PC-9 (cell line): ENCODE data around the gene CNTN4. TPM values are rescaled to one million over a fixed set of nuclear protein-coding genes. Genes with fewer than 3 reads are reported as not detected.

ENCODE experiments used
- BruUV-seq: library from RNA; stranded (reverse); fragments of 400-500 nt; replicated peaks from 2 replicates; lab custom pipeline; 2021; lab: Mats Ljungman, UMichigan
- CTCF ChIA-PET: fragments of 300-600 bp; sonication (Branson Sonifier 250); formaldehyde crosslinking; loops from one replicate; lab custom pipeline; 2022; ENCODE audit warnings: antibody characterized with exemption; lab: Charles Lee
- POLR2A ChIA-PET: fragments of 300-600 bp; sonication (Branson Sonifier 250); formaldehyde crosslinking; loops from one replicate; lab custom pipeline; 2022; ENCODE audit warnings: antibody characterized with exemption; ENCODE audit not compliant: unreplicated experiment; lab: Charles Lee
- DNase-seq, 2 experiments: peaks; one replicate each; pipeline versions ENCODE4 v3.0.0 to v3.0.0-alpha.2; 2015 to 2022; ENCODE audit warnings: mixed read lengths in 1 of 2
- H2AFZ ChIP-seq: fragments of 200-600 bp; sonication (generic); 2 replicates; pipeline ENCODE4 v1.8.1; 2017; ENCODE audit warnings: antibody characterized with exemption
- H3F3A ChIP-seq: fragments of 200-600 bp; sonication (generic); 2 replicates; pipeline ENCODE4 v1.8.1; 2017; ENCODE audit warnings: antibody characterized with exemption, mild to moderate bottlenecking, low read depth; ENCODE audit not compliant: insufficient read depth
- H3K27ac ChIP-seq: fragments of 200-600 bp; sonication (generic); 2 replicates; pipeline ENCODE4 v1.6.1; 2016; ENCODE audit warnings: mixed run types
- H3K27me3 ChIP-seq: fragments of 200-600 bp; sonication (generic); 2 replicates; pipeline ENCODE4 v1.6.1; 2016; ENCODE audit warnings: low read depth, mixed run types; ENCODE audit not compliant: insufficient read depth
- H3K36me3 ChIP-seq: fragments of 200-600 bp; sonication (generic); 2 replicates; pipeline ENCODE4 v1.6.1; 2016; ENCODE audit warnings: low read depth, mixed run types
- H3K4me1 ChIP-seq: fragments of 200-600 bp; sonication (generic); replicated peaks from 2 replicates; pipeline ENCODE4 v1.6.1; 2016; ENCODE audit warnings: mixed run types; ENCODE audit not compliant: insufficient read depth
- H3K4me2 ChIP-seq: fragments of 200-600 bp; sonication (generic); 2 replicates; pipeline ENCODE4 v1.6.1; 2017; ENCODE audit warnings: mixed run types
- H3K4me3 ChIP-seq: fragments of 200-600 bp; sonication (generic); 2 replicates; pipeline ENCODE4 v1.6.1; 2016; ENCODE audit warnings: mixed run types
- H3K79me2 ChIP-seq: fragments of 200-600 bp; sonication (generic); 2 replicates; pipeline ENCODE4 v1.6.1; 2017; ENCODE audit warnings: low read depth, mixed run types
- H3K9me2 ChIP-seq: fragments of 200-600 bp; sonication (generic); 2 replicates; pipeline ENCODE4 v1.8.1; 2017; ENCODE audit warnings: mild to moderate bottlenecking; ENCODE audit not compliant: insufficient read depth
- H3K9me3 ChIP-seq: fragments of 200-600 bp; sonication (generic); 2 replicates; pipeline ENCODE4 v1.8.1; 2016; ENCODE audit warnings: low read depth; ENCODE audit not compliant: insufficient read depth
- H4K20me1 ChIP-seq: fragments of 200-600 bp; sonication (generic); 2 replicates; pipeline ENCODE4 v1.8.1; 2017; ENCODE audit not compliant: insufficient read depth
- CTCF ChIP-seq: fragments of 200-600 bp; sonication (generic); conservative IDR thresholded peaks from 2 replicates; pipeline ENCODE4 v1.6.1; 2017; ENCODE audit warnings: mixed run types, antibody characterized with exemption, mild to moderate bottlenecking, moderate library complexity
- EZH2 ChIP-seq: fragments of 200-600 bp; sonication (generic); IDR thresholded peaks from 2 replicates; pipeline ENCODE4 v1.8.0; 2017; ENCODE audit warnings: antibody characterized with exemption, low read depth
- intact Hi-C: fragments of 100-400 bp; cut with micrococcal nuclease; formaldehyde crosslinking; loops from one replicate; pipeline ENCODE4 v1.10.0; 2022; ENCODE audit not compliant: unreplicated experiment
- total RNA-seq: library from RNA; stranded (reverse); gene quantifications from 2 replicates; pipeline ENCODE4 v1.2.3, GENCODE V29; 2021

The CNTN4 gene
- total RNA-seq, 1 experiment from 2014 or later = not detected

GRCh38 chr3:2937055-2937454 is 838.4 kb downstream of the CNTN4 start:
- Histone ChIP-seq H3K36me3 (no peaks in the 10 kb centered on the region), H3K79me2 (no peaks in the 10 kb centered on the region), H4K20me1 (no peaks in the 10 kb centered on the region), H3K4me2 (no peak overlapping the region), H3K27me3 (no peaks in the 10 kb centered on the region), H2AFZ (no peak overlapping the region), H3K4me3 (no peak overlapping the region), H3K27ac (no peak overlapping the region), H3F3A (no peaks in the 10 kb centered on the region), H3K9me2 (no peaks in the 10 kb centered on the region), H3K9me3 (no peaks in the 10 kb centered on the region), H3K4me1 (no peaks in the 10 kb centered on the region)
- ChIA-PET CTCF (no interaction called here), POLR2A (no interaction called here)
- no peak for DNase-seq
- TF ChIP-seq CTCF (no peak), EZH2 (no peak)
- intact Hi-C loops = no loop called here
- no TSS peak for BruUV-seq

- Histone ChIP-seq H3K27ac (no peak overlapping the region), H3K36me3 (no peaks in the 10 kb centered on the region), H3K27me3 (no peaks in the 10 kb centered on the region), H3K4me2 (no peak overlapping the region), H4K20me1 (no peaks in the 10 kb centered on the region), H3K9me2 (no peaks in the 10 kb centered on the region), H3K9me3 (no peaks in the 10 kb centered on the region), H2AFZ (no peak overlapping the region), H3F3A (no peaks in the 10 kb centered on the region), H3K4me1 (no peaks in the 10 kb centered on the region), H3K79me2 (no peaks in the 10 kb centered on the region), H3K4me3 (no peak overlapping the region)
- DNase-seq = no peak
- POLR2A ChIA-PET = no interaction called here
- CTCF ChIA-PET = no interaction called here
- BruUV-seq = no TSS peak
- intact Hi-C loops = no loop called here
- no peak for TF ChIP-seq CTCF
- no peak for TF ChIP-seq EZH2
Observed at GRCh38 chr3:2937592-2937991, 838.9 kb downstream of the CNTN4 start.

- no peak for DNase-seq
- H2AFZ ChIP-seq = no peak overlapping the region
- CTCF ChIA-PET = no interaction called here
- no peaks in the 10 kb centered on the region for H3K36me3 ChIP-seq
- no peaks in the 10 kb centered on the region for H3K4me1 ChIP-seq
- no peaks in the 10 kb centered on the region for H3K79me2 ChIP-seq
- H3K27ac ChIP-seq = no peak overlapping the region
- H3K4me2 ChIP-seq = no peak overlapping the region
- no peaks in the 10 kb centered on the region for H3K27me3 ChIP-seq
- TF ChIP-seq CTCF (no peak), EZH2 (no peak)
- POLR2A ChIA-PET = no interaction called here
- no peak overlapping the region for H3K4me3 ChIP-seq
- H4K20me1 ChIP-seq = no peaks in the 10 kb centered on the region
- intact Hi-C loops = no loop called here
- no peaks in the 10 kb centered on the region for H3K9me2 ChIP-seq
- BruUV-seq = no TSS peak
- no peaks in the 10 kb centered on the region for H3F3A ChIP-seq
- H3K9me3 ChIP-seq = no peaks in the 10 kb centered on the region
Observed at GRCh38 chr3:2938711-2939110, 840.0 kb downstream of the CNTN4 start.
